Measurements from ENCODE around the gene ATP9B. TPM values are rescaled to one million over a fixed set of nuclear protein-coding genes. Genes with fewer than 3 reads are reported as not detected.

The ATP9B gene
- total RNA-seq, 1 donor from 2014 or later: 50.3 TPM

- Histone ChIP-seq H3K4me3 (no peak overlapping the region), H3K9me3 (no peaks in the 10 kb centered on the region), H3K4me1 (no peaks in the 10 kb centered on the region), H3K27ac (no peak overlapping the region), H3K36me3 (no peaks in the 10 kb centered on the region), H3K27me3 (no peaks in the 10 kb centered on the region)
- DNase-seq (ENCODE audit: extremely low spot score in 2 of 2): no peak
- intact Hi-C loops (cut with DNase I): no loop called here
- TF ChIP-seq POLR2AphosphoS5 (IDR thresholded peaks at IDR 0.05; ENCODE audit: insufficient read depth in 1 of 2, low read depth in 1 of 2) (no peak), POLR2A (IDR thresholded peaks at IDR 0.05) (no peak), CTCF (IDR thresholded peaks at IDR 0.05) (no peak)
Measured at GRCh38 chr18:79191418-79191817, 122.2 kb downstream of the ATP9B start.

- H3K36me3 ChIP-seq: no peaks in the 10 kb centered on the region
- H3K27ac ChIP-seq: no peak overlapping the region
- DNase-seq (ENCODE audit: extremely low spot score in 2 of 2): no peak
- no peak for TF ChIP-seq CTCF (IDR thresholded peaks at IDR 0.05)
- no peak for TF ChIP-seq POLR2AphosphoS5 (IDR thresholded peaks at IDR 0.05; ENCODE audit: insufficient read depth in 1 of 2, low read depth in 1 of 2)
- no peak for TF ChIP-seq POLR2A (IDR thresholded peaks at IDR 0.05)
- no peaks in the 10 kb centered on the region for H3K9me3 ChIP-seq
- intact Hi-C loops (cut with DNase I): no loop called here
- no peaks in the 10 kb centered on the region for H3K27me3 ChIP-seq
- no peaks in the 10 kb centered on the region for H3K4me1 ChIP-seq
- H3K4me3 ChIP-seq: no peak overlapping the region
Measured at GRCh38 chr18:79191956-79192355, 122.8 kb downstream of the ATP9B start.

GRCh38 chr18:79193826-79194225 lies 124.6 kb downstream of the ATP9B start:
- intact Hi-C loops (cut with DNase I): no loop called here
- H3K4me3 ChIP-seq: no peak overlapping the region
- TF ChIP-seq CTCF (IDR thresholded peaks at IDR 0.05): no peak
- no peak for TF ChIP-seq POLR2A (IDR thresholded peaks at IDR 0.05)
- no peak for TF ChIP-seq POLR2AphosphoS5 (IDR thresholded peaks at IDR 0.05; ENCODE audit: insufficient read depth in 1 of 2, low read depth in 1 of 2)
- no peaks in the 10 kb centered on the region for H3K4me1 ChIP-seq
- no peaks in the 10 kb centered on the region for H3K27me3 ChIP-seq
- no peak for DNase-seq (ENCODE audit: extremely low spot score in 2 of 2)
- H3K27ac ChIP-seq: no peak overlapping the region
- H3K36me3 ChIP-seq: no peaks in the 10 kb centered on the region
- H3K9me3 ChIP-seq: no peaks in the 10 kb centered on the region

- no peak overlapping the region for H3K27ac ChIP-seq
- H3K9me3 ChIP-seq: no peaks in the 10 kb centered on the region
- no peak overlapping the region for H3K4me3 ChIP-seq
- intact Hi-C loops (cut with DNase I): no loop called here
- DNase-seq (ENCODE audit: extremely low spot score in 2 of 2): no peak
- no peaks in the 10 kb centered on the region for H3K36me3 ChIP-seq
- TF ChIP-seq CTCF (IDR thresholded peaks at IDR 0.05) (no peak), POLR2AphosphoS5 (IDR thresholded peaks at IDR 0.05; ENCODE audit: insufficient read depth in 1 of 2, low read depth in 1 of 2) (no peak), POLR2A (IDR thresholded peaks at IDR 0.05) (no peak)
- no peaks in the 10 kb centered on the region for H3K27me3 ChIP-seq
- no peaks in the 10 kb centered on the region for H3K4me1 ChIP-seq
Measured at GRCh38 chr18:79195716-79196683, 126.8 kb downstream of the ATP9B start.

GRCh38 chr18:79197531-79197930 lies 128.3 kb downstream of the ATP9B start:
- Histone ChIP-seq H3K9me3 (no peaks in the 10 kb centered on the region), H3K36me3 (no peaks in the 10 kb centered on the region), H3K27ac (no peak overlapping the region), H3K4me3 (no peak overlapping the region), H3K27me3 (no peaks in the 10 kb centered on the region), H3K4me1 (no peaks in the 10 kb centered on the region)
- TF ChIP-seq CTCF (IDR thresholded peaks at IDR 0.05) (no peak), POLR2A (IDR thresholded peaks at IDR 0.05) (no peak), POLR2AphosphoS5 (IDR thresholded peaks at IDR 0.05; ENCODE audit: insufficient read depth in 1 of 2, low read depth in 1 of 2) (no peak)
- intact Hi-C loops (cut with DNase I): no loop called here
- no peak for DNase-seq (ENCODE audit: extremely low spot score in 2 of 2)

Measured in vagina (tissue), 2 donors.